ENCODE measurements around the gene CCDC71.

The CCDC71 gene

DNA sequence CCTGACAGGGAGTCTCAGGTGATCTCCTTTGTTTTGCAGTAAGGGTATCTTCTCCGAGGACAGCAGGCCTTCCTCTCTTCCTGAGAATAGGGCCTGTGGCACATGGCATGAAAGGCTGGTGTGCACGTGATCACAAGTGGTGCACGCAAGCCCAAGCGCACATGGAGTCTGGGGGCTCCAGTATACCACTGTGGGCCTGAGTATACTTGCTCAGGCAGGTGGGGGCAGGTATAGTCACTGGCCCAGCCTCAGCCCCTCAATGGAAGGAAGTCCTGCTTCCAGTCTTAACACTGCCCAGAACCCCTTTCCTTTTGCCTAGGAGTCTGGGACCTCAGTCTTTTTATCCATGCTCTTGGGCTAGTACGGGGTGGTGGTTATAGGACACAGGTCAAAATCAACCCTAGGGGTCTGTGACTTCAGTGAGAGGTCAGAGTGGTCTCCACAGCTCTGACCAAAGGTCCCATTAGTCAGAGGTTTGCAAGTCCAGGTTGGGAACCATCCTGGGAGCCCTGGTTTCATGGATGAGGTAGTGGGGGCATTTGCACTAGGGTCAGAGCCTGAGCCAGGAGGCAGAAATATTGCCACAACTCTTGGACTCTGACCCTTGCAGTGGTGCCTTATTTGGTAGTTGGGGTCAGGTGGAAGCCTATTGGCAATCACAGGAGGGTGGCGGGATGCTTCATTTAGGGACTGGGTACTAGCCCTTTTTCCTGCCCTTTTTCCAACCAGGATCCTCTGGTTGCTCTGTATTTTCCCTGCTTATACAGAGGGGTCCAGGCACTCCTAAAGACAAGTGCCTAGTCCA lies 823 bp upstream of the CCDC71 start:
- no peak for DNase-seq (ENCODE audit: low read depth)

DNA sequence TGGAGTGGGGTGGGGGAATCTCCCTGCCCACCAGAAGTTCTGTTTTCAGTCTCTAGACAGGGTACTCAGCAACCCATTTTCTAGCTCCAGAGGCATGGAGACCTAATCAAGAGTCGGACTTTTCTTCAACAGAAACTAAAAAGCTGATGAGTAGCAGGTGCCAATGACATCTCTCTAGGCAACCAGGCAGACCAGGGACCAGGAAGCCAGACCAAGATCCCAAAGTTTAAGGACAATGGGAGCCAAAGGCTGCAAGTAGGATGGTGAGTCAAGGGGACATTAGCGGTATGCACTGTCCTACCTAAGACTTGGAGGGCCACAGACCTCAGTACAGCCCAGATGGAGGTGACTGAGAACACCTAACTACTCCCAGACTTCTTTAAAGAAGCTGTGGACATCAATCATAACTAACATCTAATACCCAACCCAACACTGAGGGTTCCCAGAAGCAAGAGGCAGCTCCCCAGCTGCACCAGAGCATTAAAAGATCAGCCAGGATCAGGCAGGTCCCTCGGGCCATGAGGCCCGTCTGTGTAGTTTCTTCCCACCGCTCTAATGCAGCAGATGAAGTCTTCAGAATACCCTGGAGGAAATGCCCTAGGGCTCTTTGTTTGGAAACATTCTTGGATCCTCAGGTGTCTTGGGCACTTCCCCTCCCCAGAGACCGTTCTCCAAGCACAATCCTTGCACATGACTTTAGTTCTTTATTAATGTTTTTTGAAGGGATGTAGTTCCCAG lies 979 bp downstream of the CCDC71 start:
- no peak for DNase-seq (ENCODE audit: low read depth)

DNA sequence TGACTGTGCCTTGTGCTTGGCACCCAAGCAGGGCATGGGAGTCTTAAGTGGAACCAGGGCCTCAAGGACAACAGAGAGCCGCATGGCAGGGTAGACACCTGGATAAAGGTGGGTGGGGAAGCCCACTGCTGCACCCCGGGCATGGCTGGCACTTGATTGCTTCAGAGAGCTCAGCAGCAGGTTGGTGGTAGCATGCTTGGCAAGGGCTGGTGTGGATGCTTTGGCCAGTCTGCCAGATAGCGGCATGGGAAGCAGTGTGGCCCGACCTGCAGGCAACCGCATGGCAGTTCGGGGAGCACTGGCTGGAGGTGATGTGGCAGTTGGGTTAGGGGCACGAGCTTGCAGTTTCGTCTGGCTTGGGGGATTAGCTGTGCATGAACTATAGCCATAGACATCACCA lies 2.5 kb downstream of the CCDC71 start:
- no peak for DNase-seq (ENCODE audit: low read depth)

DNA sequence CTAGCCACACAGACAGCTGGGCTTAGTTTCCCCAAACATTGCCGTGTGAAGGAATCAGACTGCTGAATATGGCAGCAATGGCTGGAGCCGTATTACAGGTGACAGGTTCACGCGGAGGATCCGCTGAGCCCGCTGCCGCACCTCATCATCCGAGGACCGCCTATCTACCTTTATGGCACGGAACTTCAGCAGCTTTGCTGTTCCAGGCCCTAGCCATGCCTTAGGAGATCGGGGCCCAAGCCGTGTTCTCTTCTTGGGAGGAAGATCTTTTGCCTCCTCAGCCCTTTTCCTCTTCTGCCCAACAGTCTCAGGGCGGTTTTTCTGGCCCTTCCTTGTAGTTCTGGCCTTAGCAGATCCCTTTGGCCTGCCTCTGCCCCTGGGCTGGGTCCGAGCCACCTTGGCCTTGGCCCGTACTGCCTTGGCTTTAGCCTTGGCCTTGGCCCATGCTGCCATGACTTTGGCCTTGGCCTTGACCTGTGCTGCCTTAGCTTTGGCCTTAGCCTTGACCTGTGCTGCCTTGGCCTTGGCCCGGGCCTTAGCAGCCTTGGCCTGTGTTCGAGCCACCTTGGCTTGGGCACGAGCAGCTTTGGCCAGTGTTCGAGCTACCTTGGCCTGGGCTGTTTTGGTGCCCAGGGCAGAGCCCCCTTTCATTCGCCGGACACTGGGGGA lies 3.2 kb downstream of the CCDC71 start:
- no peak for DNase-seq (ENCODE audit: low read depth)

DNA sequence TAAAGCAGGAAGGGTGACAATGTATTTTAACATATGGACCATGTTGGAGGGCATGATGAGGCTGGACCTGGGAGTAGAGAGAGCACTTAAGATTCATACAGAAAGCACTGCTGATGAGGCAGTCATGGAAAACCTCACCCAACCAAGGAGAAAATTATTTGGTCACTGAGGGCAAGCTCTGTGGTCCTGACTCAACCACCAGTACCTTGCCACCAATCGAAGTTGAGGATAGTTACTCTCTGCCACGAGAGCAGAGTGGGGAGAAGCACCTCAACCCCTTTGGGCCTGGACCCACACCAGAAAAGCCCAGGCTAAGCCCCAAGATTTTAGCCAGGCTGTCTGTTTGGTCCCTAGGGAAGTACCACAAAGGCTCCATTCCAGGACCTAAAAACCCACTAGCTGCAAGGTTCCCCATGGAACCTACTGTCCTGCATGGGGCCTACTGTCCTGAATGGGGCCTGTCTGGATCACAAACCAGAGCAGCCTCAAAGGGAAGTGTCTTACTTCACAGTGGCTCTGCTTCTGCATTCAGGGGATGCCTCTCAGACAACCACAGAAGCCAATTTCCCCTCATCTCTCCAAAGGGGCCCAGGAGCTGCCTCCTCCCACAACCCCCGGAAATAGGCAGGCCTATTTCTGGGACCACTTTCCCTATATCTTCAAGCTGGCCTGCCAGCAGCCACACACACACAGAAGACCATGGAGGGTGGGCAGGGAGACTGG lies 4.2 kb downstream of the CCDC71 start:
- no peak for DNase-seq (ENCODE audit: low read depth)

DNA sequence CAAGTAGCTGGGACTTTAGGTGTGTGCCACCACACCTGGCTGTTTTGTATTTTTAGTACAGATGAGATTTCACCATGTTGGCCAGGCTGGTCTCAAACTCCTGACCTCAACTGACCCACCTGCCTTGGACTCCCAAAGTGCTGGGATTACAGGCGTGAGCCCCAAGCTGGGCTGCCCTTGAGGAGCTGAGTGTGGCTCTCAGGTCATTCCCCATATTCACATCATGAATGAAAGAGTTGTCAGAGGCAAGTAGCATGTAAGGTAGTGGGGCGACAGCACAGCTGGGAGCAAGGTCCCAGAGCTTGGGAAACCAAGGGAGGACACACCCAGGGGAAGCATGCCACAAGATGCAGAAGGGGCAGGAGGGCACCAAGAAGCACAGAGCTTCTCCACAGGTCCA lies 4.9 kb downstream of the CCDC71 start:
- DNase-seq (ENCODE audit: low read depth) = no peak

DNA sequence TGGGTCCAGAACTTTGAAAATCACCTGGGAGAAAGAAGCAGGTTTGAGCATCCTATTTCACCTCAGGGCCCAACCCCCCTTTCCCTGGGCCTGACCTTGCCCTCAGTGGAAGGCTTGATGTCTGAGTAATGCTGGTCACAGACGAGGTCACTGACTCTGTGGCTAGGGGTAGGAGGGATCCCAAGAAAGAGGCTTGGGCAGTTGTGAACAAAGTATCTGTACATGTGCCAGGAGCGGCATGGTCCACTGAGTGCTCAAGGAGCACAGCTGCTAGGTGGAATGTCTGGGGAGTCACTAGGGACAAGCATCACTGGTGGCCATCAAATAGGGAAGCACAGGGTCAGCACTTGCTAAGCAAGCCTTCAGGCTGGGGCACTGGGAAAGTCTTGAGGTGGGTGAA lies 7.3 kb downstream of the CCDC71 start:
- DNase-seq (ENCODE audit: low read depth) = no peak

DNA sequence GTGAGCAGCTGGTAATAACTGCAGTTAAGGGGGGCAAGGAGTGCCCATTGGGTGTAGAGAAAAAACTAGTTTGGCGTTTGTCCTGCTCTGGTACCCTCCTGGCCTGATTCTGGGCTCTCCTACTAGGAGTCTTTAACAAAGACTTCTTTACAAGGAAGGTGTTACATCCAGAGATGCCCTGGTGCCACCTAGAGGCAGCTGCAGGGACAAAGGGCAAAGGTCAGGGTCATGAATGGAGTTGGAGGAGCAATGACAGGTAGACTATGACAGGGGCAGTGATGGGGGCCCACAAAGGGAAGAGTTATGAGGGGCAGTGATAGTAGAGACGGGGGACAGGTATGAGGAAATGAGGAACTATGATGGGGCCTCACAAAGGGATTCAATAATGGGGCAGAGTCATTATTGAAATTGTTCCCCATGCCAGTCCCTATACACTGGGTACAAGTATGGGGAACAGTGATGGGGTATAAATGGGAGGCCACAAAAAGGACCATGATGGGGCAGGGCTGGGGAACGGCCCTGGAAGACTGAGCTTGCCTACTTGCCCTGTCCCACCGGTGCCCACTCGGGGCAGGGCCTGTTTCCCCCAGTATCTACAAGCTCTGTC lies 7.9 kb downstream of the CCDC71 start:
- no peak for DNase-seq (ENCODE audit: low read depth)

DNA sequence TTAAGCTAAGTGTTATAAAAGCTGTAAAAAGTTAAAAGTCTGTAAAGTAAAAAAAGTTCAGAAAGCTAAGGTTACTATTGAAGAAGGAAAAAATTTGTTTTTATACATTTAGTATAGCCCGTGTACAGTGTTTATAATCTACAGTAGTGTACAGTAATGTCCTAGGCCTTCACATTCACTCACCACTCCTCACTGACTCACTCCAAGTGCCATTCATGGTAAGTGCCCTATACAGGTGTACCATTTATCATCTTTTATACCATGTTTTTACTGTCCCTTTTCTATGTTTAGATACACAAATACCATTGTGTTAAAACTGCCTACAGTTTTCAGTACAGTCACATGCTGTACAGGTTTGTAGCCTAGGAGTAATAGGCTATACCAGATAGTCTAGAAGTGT lies 8.8 kb downstream of the CCDC71 start:
- no peak for DNase-seq (ENCODE audit: low read depth)

DNA sequence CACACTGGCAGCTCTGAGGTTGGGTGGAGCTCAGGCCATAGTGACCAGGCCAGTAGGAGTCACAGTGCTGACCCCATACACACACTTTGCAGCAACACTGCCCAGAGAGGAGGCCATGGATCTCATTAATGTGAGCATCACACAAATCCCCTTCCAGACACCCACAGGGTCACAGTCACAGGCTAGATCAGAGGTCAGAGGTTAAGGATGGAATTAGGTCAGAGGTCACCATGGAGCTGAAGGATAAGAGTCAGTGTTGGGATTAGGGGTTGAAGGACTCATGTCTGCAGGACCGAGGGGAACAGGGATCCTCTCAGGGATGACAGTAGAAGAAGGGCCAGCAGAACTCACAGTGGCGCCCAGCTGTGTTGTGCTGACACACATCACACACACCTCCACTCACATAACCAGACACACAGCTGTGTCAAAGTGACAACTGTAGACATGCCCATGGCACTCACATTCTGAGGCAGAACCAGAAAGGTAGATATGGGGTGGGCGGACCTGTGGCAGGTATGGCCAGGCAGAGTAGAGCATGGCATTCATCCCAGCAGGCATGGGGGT lies 12.7 kb downstream of the CCDC71 start:
- no peak for DNase-seq (ENCODE audit: low read depth)

DNA sequence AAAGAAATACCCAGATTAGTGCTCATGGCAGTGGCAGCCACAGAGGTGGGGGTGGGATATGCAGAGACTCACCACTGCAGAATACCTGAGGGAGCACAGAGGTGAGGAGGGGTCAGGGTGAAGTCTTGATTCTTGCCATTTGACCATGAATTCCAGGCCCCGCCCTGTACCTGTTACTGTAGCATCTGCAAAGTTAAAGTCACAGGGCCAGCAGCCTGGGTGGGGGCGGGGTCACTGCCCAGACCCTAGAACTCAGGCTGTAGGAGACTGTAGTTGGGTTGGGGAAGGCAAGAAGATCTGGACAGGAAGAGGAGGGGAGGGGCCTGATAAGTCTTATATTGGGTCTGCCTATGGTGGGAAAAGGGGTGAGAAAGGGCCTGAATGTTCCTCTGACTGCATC lies 14.5 kb downstream of the CCDC71 start:
- no peak for DNase-seq (ENCODE audit: low read depth)

DNA sequence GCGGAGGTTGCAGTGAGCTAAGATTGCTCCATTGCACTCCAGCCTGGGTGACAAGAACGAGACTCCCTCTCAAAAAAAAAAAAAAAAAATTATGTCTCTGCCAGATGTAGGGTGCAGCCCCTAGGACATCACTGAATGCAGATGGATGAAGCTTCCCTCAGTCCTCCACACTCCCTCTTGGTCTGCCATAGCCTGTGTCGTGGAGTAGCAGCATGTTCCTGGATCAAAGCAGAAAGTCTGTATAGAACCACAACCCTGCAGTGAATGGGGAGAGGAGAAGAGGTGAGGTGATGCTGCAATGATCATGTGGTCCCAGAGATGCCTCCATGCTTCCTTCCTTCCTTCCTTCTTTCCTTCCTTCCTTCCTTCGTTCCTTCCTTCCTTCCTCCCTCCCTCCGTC lies 18.0 kb downstream of the CCDC71 start:
- no peak for DNase-seq (ENCODE audit: low read depth)

DNA sequence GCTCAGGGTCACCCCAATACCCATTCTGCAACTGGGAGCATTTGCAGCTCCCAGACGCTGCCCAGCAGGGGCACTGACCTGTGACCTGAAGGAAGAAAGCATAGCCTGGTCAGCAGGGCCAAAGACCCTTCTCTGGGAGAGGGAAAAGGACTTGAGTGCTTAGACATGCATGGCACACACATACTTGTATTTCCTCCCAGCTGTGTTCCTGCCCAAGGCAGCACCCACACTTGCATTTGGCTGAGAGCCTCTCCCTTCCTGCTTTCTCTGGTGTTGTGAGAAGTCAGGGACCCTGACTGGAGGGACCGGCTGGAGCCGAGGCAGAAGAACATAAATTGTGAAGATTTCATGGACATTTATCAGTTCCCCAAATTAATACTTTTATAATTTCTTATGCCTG lies 26.1 kb downstream of the CCDC71 start:
- DNase-seq (ENCODE audit: low read depth) = no peak

DNA sequence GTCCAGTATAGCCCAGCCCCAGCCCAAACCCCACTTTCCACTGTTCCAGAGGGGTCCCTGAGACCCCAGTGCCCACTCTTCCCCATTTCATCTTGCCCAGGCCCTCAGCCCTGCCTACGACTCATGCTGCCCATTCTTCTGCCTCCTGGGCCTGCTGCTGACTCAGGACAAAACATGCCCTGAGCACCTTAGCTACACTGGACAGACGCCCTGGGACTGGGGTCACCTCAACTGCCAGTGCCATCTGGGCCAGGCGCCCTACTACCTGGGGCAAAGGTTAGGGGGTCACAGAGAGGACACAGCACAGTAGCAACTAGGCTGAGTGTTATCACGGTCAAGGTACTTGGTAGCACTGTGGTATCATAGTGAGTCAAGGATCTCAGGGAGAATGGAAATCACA lies 30.6 kb downstream of the CCDC71 start:
- DNase-seq (ENCODE audit: low read depth) = no peak

DNA sequence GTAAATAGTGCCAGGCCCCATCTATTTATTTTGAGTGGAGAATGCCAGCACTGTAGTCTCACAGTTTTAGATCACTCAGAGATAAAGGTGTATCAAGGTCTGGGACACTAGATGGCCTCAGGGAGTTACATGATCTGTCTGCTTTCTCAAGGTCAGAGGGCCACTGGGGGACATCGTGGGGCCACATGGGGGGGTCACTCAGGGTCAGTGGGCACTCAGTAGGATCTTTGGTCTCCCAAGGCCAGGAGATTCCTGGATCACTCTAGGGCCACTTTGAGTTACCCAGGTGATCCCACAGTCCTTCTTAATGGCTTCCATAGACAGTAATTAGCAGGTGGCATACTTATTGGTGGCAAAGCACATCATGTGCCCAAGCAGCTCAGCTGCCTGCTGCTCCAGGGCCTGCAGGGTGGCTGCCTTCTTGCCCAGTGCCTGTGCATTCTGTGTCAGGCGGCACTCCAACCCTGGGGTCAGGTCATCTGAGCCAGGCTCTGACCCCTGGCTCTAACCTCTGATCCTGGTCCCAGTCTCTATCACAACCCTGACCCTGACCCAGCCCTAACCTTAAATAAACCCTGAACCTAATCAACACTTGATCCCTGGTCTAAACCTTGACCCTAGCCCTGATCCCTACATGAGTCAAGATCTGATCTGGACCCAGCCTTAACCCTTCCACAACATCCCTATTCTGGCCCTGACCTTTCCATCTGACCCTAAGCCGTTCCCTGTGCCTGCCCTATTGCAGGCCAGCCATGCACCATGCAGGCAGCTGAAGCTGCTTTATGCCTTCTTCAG lies 31.5 kb downstream of the CCDC71 start:
- DNase-seq (ENCODE audit: low read depth) = no peak

DNA sequence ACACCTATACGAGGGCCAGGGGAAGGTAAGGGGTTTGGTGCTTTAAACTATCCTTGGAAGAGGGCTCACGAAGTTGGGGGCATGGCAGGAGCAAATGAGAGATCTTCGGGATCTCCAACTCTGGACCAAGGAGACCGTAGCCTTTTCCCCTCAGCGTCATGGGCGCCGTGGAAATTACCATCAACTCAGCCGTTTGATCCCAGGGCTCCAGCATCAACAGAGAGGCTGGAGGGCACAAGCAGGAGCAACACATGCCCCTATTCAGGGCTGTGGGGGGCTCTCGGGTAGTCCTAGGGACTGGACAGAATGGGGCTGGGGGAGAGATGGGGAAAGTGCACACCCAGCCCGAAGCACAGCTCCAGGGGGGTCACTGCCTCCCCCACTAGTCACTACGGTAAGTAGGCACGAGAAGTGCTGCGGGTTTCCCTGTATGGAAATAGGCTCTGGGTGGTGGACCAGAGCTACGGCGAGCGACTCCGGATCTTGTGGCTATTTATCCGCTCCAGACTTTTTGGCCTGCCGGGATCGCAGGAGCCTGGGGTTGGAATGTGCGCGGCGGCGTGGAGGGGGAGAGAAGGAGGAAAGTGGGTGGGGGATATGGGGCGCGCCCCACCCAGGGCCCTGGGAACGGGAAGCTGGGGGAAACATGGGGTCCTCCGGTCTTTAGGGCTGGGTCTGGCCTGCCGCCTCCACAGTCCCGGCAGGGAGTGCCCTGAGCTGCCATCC lies 32.7 kb downstream of the CCDC71 start:
- DNase-seq (ENCODE audit: low read depth) = peak; percentile 53

DNA sequence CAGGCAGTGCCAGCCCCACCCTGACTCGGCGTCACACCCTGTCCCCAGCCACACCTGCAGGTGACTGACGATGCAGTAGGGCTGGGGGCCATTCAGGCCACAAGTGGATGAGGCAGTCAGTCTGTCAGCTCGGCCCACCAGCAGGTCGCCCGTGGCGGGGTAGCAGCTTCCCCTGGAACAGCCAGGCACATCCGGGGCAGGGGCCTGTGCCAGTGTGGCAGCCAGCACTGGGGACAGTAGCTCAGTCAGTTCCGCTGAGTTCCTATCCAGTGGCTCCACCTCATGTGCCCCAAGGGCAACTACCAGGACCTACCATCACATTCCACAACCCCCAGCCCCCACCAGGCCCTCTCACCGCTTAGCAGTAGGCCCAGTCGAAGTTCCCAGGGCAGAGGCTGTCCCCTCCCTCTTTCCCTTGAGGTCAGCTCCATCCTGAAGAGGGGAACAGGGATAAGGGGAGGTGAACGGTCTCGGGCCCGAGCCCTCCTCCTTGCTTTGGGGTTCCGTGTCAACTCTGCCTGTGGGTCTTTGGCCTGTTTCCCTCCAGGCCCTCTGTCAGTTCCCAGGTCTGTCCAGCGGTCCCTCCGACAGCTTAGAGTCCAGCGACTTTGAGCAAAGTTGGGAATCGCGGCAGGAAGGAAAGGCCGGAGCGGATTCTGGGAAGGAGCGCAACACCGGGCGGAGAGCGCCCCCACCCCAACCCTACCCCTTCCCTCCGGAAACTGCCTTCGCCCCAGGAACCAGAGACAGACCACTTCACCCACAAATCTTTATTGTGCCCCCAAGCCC lies 33.5 kb downstream of the CCDC71 start, which contains the start of gene LAMB2:
Gene LAMB2, minus strand, starts transcription at position 614 of the 789 bp plus-strand sequence. Its CDS starts 183 bp downstream, at position 431.
- DNase-seq (ENCODE audit: low read depth) = no peak

DNA sequence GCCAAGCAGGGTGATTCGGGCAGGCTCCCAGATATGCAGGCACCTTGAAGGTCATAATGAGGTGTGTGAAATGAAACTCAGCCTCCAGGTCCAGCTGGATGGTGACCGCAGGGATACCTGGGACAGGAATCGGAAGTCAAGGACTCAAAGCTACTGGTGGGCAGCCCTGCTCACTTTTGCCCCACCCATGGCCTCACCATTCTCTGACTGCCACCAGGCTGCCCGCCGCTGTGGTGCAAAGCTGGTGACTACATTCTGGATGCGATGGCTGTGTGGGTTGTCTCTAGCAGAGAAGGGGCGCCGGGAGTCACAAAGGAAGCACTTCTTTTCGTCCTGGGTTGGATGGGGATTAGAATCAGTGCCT lies 34.1 kb downstream of the CCDC71 start:
- DNase-seq (ENCODE audit: low read depth) = no peak

DNA sequence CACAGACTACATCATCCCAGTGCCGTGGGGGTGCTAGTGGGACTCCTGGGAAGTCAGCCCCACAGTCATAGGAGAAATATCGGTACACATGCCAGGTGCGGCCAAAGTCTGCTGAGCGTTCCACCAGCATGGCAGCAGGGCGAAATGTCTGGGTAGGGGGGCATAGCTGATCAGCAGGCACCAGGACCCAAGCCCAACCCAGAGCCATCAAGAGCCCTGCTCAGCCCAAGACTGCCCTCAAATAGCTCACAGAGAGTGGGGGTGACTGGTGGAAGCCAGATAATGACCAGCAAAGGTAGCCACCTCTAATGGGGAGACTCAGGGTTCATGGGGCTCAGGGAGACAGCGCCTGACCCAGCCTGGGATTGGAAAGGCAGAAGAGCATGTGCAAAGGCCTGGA lies 34.6 kb downstream of the CCDC71 start:
- no peak for DNase-seq (ENCODE audit: low read depth)

All from CMK (cell line).